Upper lobe of left lung (tissue), 4 donors: ENCODE results near the gene DROSHA.

Experiments
- CTCF ChIP-seq, 6 experiments: fragments of 450-650 bp in 4 of 6; fragments of 200-600 bp in 2 of 6; sonication (generic) in 2 of 6; IDR thresholded peaks; one replicate each; pipeline ENCODE4 v1.5.1; 2016 to 2019; ENCODE audit warnings: antibody characterized with exemption in 6 of 6
- EP300 ChIP-seq, 4 donors: sonication (generic); formaldehyde crosslinking; IDR thresholded peaks; one replicate each; pipeline ENCODE4 v1.5.1; 2017; ENCODE audit warnings: antibody characterized with exemption in 4 of 4, control low read depth in 2 of 4
- POLR2A ChIP-seq, 4 donors: fragments of 450-650 bp; IDR thresholded peaks; one replicate each; pipeline ENCODE4 v1.5.1; 2016 to 2017; ENCODE audit warnings: antibody characterized with exemption in 4 of 4, mild to moderate bottlenecking in 2 of 4

- TF ChIP-seq CTCF (IDR thresholded peaks at IDR 0.05) (no peak), POLR2A (IDR thresholded peaks at IDR 0.05) (no peak), EP300 (IDR thresholded peaks at IDR 0.05) (no peak)
These were observed 148.2 kb downstream of the DROSHA start for GRCh38 chr5:31383734-31384133.
